Type B pancreatic cell (in vitro differentiated cells): Measurements from ENCODE around the gene TPM1. TPM values are rescaled to one million over a fixed set of nuclear protein-coding genes. Genes with fewer than 3 reads are reported as not detected.

Experiments used
- DNase-seq: peaks from one replicate; pipeline ENCODE4 v3.0.0; 2021; ENCODE audit warnings: mixed read lengths; ENCODE audit not compliant: unreplicated experiment; ENCODE audit errors: extremely low spot score
- H3K27ac Mint-ChIP-seq: 2 replicates; pipeline ENCODE4 v1.8.0; 2021; ENCODE audit warnings: mild to moderate bottlenecking, mixed read lengths
- H3K27me3 Mint-ChIP-seq: 2 replicates; pipeline ENCODE4 v1.8.0; 2021; ENCODE audit warnings: mixed read lengths
- H3K36me3 Mint-ChIP-seq: 2 replicates; pipeline ENCODE4 v1.8.0; 2021; ENCODE audit warnings: mixed read lengths
- H3K4me1 Mint-ChIP-seq: one replicate; pipeline ENCODE4 v1.8.0; 2021; ENCODE audit warnings: mixed read lengths; ENCODE audit not compliant: unreplicated experiment
- H3K4me3 Mint-ChIP-seq: 2 replicates; pipeline ENCODE4 v1.8.0; 2021; ENCODE audit warnings: mild to moderate bottlenecking, mixed read lengths
- H3K9me3 Mint-ChIP-seq: 2 replicates; pipeline ENCODE4 v1.8.0; 2021; ENCODE audit warnings: mixed read lengths
- total RNA-seq: library from RNA; stranded (reverse); gene quantifications from 2 replicates; pipeline ENCODE4 v1.2.1, GENCODE V29; 2021; ENCODE audit warnings: low replicate concordance
- TF ChIP-seq, protein P1 (sequence below): fragments of 200-600 bp; sonication (generic); conservative IDR thresholded peaks from 2 replicates; pipeline ENCODE4 v1.5.0; 2021; ENCODE audit warnings: antibody characterized with exemption, mild to moderate bottlenecking

TPM1 gene
- total RNA-seq, 1 donor from 2014 or later: 447 TPM

DNA sequence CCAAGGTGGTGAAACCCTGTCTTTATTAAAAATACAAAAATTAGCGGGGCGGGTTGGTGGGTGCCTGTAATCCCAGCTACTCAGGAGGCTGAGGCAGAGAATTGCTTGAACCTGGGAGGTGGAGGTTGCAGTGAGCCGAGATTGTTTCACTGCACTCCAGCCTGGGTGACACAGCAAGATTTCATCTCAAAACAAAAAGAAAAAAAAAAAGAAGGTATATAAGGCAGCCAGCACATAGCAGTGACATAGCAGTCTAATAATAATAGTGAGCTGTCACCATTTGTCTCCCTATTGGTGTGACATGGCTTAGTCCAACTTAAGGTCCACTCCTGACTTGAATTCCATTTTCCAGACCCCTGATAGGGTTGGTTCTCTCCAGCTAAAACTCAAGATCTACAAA lies 70.3 kb downstream of the TPM1 start:
- peaks cover 5% of the 10 kb centered on the region for H3K27me3 Mint-ChIP-seq
- H3K4me1 Mint-ChIP-seq: peaks cover 17% of the 10 kb centered on the region
- TF ChIP-seq, protein P1, sequence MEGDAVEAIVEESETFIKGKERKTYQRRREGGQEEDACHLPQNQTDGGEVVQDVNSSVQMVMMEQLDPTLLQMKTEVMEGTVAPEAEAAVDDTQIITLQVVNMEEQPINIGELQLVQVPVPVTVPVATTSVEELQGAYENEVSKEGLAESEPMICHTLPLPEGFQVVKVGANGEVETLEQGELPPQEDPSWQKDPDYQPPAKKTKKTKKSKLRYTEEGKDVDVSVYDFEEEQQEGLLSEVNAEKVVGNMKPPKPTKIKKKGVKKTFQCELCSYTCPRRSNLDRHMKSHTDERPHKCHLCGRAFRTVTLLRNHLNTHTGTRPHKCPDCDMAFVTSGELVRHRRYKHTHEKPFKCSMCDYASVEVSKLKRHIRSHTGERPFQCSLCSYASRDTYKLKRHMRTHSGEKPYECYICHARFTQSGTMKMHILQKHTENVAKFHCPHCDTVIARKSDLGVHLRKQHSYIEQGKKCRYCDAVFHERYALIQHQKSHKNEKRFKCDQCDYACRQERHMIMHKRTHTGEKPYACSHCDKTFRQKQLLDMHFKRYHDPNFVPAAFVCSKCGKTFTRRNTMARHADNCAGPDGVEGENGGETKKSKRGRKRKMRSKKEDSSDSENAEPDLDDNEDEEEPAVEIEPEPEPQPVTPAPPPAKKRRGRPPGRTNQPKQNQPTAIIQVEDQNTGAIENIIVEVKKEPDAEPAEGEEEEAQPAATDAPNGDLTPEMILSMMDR: no peak
- H3K36me3 Mint-ChIP-seq: no peaks in the 10 kb centered on the region
- no peak overlapping the region for H3K27ac Mint-ChIP-seq
- H3K9me3 Mint-ChIP-seq: peaks cover 5% of the 10 kb centered on the region
- H3K4me3 Mint-ChIP-seq: no peak overlapping the region
- DNase-seq: no peak

DNA sequence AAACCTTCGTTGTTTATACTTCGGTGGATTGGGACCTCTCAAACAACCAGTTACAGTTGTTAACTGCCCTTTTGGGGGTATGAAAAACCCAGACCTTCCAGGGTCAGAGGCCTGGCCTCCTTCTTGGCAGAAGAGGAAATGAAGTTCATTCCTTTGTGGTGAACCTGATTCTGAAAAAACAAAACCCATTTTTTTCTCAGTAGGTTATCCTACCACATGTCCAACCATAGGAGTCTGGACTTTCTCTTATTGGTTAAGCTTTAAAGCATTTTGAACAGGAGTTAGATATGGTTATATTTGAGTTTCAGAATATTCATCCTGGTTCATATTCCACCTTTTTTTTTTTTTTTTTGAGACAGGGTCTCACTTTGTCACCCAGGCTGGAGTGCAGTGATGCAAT lies 71.9 kb downstream of the TPM1 start:
- no peak overlapping the region for H3K27ac Mint-ChIP-seq
- TF ChIP-seq, protein P1: no peak
- no peaks in the 10 kb centered on the region for H3K36me3 Mint-ChIP-seq
- H3K4me1 Mint-ChIP-seq: peaks cover 8% of the 10 kb centered on the region
- no peak for DNase-seq
- no peaks in the 10 kb centered on the region for H3K27me3 Mint-ChIP-seq
- peaks cover 8% of the 10 kb centered on the region for H3K9me3 Mint-ChIP-seq
- H3K4me3 Mint-ChIP-seq: no peak overlapping the region

Other genes with a start within 250 kb of the TPM1 start
- 10.9 and 12.6 TPM in 2 replicates for gene LACTB, start 79.1 kb downstream of the TPM1 start, total RNA-seq
- 205 and 235 TPM in 2 replicates for gene RPS27L, start 114.7 kb downstream of the TPM1 start, total RNA-seq
- gene RAB8B, start 146.9 kb downstream of the TPM1 start, total RNA-seq: 26.5 and 36.8 TPM in 2 replicates
- gene APH1B, start 234.9 kb downstream of the TPM1 start, total RNA-seq: 13.4 and 16.0 TPM in 2 replicates